Measurements from ENCODE around the gene LRRIQ1.

Gene LRRIQ1

DNA sequence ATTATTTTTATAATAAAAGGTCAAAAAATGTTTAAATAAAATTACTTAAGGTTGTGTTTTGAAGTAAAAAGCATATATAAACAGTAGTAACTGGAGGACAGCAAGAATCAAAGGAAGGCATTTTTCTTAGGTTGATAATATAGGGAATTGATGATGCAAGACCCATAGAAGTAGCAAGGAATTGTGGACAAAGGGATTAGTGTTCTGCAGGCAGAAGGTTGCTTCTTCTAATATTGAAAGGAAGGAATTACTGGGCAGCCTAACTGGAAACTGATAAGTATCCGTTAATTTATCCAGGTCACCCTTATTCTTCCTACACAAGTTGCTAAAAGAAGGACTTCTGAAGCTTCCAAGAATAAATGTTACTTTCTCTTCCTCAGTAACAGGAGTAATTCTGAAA is 189.3 kb downstream of the LRRIQ1 start:
- no peak for DNase-seq

DNA sequence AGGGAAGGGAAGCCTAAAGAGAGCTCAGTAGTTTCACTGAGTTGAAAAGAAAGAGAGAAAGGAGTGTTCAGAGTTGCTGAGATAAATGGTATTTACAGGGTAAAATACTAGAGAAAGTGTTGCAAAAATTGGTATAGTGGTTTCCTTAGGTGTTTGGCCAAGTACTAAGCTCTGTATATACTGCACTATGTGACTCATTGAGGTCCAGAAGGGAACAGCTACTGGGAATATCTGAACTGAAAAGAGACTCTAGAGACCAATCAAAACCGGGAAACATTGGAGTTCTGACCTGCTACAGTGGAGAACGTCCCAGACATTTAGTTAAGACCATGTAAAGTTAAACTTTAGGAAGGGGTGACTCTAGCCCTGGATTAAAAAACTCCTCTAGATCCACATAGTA is 201.2 kb downstream of the LRRIQ1 start:
- no peak for DNase-seq

- no peak for DNase-seq
Observed at GRCh38 chr12:85244561-85244960, 208.4 kb downstream of the LRRIQ1 start.

GRCh38 chr12:85253853-85254252 is 217.7 kb downstream of the LRRIQ1 start:
- DNase-seq = no peak

- DNase-seq = no peak
Observed at GRCh38 chr12:85257671-85258070, 221.5 kb downstream of the LRRIQ1 start.

DNA sequence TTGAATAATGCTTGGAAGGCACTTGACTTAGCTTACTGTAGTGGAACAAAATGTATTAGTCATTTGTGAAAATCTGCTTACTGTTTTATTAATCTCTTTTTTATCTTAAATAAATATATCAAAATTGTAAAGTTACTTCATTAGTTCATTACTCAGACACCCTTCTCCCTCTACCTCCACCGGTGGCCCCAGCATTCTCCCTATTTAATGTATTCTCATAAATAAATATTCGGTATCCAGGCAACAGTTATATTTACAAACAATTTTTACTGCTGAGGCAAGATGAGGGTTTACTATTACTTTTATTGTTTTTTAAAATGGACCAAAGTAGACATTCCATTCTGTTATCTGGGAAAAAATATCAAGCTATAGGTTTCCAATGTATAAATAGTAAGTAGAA is 224.3 kb downstream of the LRRIQ1 start:
- DNase-seq = no peak

- no peak for DNase-seq
Observed at GRCh38 chr12:85260896-85261295, 224.7 kb downstream of the LRRIQ1 start.

DNA sequence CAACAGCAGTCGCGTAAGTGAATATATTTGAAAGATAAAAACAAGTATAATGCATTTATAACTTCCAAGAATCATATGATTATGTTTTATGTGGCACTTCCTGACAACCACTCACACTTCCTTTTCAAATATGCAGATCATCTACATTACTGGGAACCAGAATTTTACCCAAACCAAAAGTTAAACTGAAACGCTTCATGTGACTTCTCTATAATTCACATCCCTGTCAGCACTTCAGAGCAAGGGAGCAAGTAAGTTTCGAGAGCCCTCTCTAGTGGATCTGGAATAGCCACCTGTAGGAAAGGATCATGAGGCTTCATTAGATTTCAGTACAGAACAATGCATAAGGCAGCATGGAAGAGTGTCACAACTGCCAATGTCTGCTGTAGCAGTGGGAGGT is 230.2 kb downstream of the LRRIQ1 start:
- DNase-seq = no peak

DNA sequence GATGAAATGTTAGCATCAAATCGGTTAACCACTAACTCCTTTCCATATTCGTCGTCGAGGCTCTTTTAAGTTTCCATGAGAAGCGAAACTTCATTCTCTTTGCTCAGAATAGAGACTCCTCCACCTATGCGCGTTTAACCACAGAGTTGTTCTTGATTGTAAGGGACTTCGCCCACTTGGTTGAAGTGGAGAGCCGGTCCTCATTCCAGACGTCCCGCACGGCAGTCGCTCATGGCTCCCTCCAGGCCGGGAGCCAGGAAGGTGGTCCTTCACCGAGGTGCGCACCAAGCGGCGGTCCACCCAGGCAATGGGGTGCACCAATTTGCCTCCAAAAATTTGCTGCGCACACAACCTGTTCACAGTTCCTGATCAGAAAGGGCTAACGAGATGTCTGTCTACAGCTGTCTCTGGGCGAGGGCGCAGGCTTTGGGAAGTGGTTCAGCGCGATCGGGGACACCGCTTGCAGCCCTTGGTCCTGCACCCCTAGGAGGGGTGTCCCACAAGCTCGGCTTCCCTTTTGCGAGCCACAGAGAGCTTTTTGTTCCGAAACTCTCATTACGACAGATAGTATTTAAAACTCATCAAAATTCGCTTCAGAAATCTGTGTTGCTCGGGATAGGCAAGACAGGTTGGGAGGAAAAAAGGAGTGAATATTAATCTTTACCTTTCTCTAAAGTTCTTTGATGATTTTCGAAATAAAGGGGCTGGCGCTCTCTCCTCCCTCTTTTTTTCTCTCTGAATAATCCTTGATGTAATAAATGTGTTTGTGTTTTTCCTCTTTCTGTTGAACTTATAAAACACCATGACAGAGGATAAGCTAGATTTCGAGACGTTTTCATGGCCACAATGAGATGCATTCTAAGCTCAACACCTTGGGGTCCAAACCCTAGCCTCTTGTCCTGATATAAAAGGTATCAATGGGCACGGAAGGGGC is 237.5 kb downstream of the LRRIQ1 start:
- DNase-seq = no peak

DNA sequence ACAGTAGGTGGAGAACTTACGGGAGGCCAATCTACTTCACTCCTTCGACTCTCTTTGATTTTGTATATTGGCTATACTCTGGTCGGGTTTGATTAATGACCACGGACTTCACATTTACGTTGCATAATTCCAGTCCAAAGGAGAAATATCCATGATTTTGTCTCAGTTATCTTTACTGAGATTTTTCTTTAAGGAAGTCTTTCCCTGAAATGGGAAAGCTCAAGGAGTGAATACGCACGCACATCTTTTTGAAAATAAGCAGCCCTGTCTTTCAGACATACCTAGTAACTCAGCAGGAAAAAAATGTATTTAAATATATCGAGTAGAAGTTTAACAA is 238.1 kb downstream of the LRRIQ1 start:
- DNase-seq = no peak

- no peak for DNase-seq
Observed at GRCh38 chr12:85275374-85275773, 239.2 kb downstream of the LRRIQ1 start.

GRCh38 chr12:85277191-85277590 is 241.0 kb downstream of the LRRIQ1 start:
- DNase-seq = no peak

- DNase-seq = no peak
Observed at GRCh38 chr12:85277900-85278597, 241.9 kb downstream of the LRRIQ1 start.

DNA sequence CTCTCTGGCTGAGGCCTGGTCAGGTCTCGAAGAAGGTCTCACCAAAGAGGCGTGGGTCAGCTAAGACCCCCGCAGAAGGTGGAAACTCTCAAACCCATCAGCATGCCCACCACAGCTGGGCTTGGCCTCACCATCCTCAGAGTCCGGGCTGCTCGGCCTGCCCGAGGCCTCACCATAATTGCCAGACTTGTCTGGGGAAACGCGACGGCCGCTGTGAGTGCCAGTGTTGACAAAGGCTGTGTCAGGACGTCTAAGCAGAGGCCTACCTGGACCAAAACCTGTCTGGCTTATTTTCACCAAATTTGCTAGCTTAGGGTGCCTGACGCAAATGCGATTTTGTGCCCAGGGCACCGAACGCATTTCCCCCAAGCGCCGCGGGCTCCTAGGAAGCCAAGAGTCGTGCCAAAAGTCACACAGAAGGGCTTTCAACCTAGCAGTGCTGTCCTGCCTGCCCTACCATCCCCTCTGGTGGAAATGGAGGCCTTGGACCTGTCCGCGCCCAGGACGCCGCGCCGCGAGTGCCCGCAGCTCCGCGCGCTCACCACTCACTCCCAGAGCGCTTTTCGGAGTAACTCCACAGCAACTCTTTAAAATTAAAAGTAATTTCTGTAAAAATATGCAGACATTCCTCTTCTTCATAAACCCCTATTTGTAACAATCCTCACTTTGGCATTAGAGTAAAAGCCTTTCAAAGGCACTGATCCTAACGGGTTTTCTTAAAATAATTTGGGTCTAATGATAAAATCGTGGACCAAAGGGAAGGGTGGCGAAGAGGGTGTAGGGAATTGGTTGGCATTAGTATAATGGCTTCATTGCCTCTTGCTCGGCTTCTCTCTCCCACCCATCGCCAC is 242.7 kb downstream of the LRRIQ1 start:
- no peak for DNase-seq

DNA sequence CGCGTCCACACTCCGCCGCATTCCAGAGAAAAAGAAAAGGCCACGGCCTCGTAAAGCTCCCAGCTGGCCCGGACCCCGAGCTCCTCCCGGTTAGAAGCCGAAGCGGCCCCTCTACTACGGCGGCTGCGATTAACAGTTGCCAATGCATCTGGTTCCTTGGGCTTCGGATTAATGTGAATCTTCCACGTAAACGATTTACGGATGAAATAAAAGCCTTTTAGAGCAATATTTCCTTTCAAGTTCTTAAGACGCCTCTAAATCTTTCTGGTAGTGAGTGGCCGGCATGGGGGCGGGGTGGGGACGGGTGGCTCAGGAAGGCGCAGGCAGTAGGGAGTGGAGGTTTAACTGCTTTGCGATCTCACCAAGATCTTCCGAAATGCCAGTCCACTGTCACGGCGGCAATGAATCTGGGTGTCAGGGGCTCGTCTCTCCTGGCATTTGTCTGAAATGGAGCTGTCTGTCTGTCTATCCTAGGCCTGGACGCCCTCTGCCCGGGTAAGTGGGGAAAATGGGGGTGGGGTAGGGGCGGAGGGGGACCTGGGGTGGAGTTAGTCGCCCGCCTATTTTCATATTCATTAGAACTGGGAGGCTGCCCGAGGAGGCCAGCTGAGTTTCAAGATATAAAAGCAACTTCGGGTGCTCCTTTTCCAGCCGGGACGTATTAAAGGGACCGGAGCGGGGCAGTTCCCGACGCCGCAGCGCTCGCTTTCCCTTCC is 243.5 kb downstream of the LRRIQ1 start:
- no peak for DNase-seq

- no peak for DNase-seq
Observed at GRCh38 chr12:85280165-85280983, 244.2 kb downstream of the LRRIQ1 start, which contains the start of gene ALX1. TSS of gene ALX1 (plus strand) at chr12:85280220. CDS start at chr12:85280262, 42 bp downstream.

DNA sequence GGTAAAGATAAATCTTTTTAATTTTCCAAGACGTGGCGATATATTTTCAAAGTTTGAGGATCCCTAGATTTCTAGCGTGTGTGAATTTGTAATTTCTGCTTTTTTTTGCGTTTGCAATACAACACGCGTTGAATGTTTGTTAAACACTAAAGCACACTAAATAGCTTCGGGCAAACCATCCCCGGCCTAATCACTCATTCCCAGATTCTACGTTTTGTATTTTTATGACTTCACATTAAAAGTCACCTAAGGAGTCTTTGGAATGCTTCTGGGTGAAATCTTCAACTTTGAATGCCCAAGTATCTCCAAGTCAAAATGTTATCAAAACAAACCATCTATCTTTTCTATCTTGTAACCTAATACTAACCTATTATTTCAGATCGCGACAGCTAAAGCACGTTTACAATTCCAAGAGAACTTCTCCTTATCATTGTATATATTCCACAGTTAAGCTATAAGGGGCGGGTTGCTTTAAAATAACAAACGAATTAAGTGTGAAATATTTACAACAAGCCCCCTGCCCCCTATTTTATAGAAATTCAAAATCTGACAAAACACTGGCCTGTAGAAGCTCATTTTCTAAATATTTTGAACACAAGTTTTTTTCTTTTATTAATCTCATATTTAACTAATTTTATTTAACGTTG is 245.0 kb downstream of the LRRIQ1 start:
- DNase-seq = no peak

DNA sequence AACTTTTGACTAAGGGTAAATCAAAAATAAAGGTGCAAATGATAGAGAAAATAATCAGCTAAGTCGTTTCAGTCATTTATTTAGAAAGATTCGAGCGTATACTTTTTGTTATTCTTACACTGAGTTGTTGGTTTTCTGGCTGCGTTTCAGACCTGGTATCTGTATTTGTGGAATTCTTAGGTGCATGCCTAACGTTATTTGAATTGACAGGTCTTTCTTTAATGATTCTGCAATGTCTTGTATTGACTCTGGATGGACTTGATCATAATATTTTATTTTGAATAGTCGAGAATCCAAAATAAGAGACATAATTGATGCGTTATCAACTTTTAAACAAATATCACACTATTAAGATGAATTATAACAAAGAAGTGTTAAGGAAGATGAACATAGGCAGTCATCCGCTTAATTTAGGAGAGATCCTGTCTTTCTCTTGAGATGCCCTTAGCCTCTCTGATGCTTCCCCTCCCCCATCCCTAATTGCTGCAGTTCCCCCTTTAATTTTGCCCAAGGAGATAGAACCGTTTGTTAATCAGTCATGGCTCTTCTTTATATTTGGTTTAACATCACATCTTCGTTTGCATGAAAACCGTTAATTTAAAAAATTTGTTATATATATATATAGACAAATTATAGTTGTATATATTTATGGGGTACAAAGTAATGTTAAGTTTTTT is 245.6 kb downstream of the LRRIQ1 start:
- no peak for DNase-seq

GRCh38 chr12:85283560-85283959 is 247.4 kb downstream of the LRRIQ1 start:
- DNase-seq = no peak
